ENCODE data around the gene SFT2D1. TPM values are rescaled to one million over a fixed set of nuclear protein-coding genes. Genes with fewer than 3 reads are reported as not detected.

SFT2D1 gene
- total RNA-seq, 1 experiment from 2014 or later = 54.1 TPM

DNA sequence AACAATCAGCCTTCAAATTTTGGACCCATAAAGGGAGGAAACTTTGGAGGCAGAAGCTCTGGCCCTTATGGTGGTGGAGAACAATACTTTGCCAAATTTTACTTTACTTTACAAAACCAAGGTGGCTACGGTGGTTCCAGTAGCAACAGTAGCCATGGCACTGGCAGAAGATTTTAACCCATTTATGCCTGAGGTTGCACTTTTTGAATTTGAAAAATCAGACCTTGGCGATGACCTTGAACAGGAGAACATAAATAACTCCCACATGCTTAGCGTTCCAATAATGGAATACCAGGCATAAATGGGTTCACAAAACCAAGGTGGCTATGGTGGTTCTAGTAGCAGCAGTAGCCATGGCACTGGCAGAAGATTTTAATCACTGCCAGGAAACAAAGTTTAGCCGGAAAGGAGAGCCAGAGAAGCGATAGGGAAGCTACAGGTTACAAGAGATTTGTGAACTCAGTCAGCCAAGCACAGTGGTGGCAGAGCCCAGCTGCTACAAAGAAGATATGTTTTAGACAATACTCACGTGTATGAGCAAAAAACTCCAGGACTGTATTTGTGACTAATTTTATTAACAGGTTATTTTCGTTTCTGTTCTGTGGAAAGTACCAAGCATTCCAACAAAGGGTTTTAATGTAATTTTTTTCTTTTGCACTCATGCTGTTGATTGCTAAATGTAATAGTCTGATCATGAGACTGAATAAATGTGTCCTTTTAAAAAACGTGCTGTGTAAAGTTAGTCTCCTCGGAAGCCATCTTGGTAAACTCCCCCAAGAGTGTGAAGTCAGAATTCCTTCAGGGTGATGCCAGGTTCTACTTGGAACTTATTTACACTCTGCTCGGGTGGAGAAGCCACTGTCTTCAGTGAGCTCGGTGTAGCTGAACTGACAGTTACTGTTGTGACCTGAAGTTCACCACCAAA lies 6.7 kb downstream of the SFT2D1 start:
- Histone ChIP-seq H3K4me3 (ENCODE audit: low read depth in 2 of 2, low read length in 2 of 2) (no peak overlapping the region), H3K9me3 (ENCODE audit: control insufficient read depth, insufficient read depth, low read depth, low read length) (no peaks in the 10 kb centered on the region), H3K27ac (ENCODE audit: low read length) (no peak overlapping the region), H3K4me1 (ENCODE audit: control insufficient read depth, insufficient read depth, low read length) (no peaks in the 10 kb centered on the region), H3K36me3 (ENCODE audit: control insufficient read depth, insufficient read depth, low read length) (no peaks in the 10 kb centered on the region), H3K27me3 (ENCODE audit: control insufficient read depth, insufficient read depth, low read length) (no peaks in the 10 kb centered on the region)
- in situ Hi-C loops (cut with HindIII; ENCODE audit: low pct_unique_long_range_greater_than_20kb, low sequenced_read_pairs) (no loop called here), intact Hi-C loops (cut with micrococcal nuclease; ENCODE audit: unreplicated experiment) (no loop called here)
- POLR2A ChIA-PET = no interaction called here
- CTCF ChIA-PET = interaction anchor here (0.6 kb wide), 1 partner anchor 439 kb away, joined by 7 read pairs; no protein-coding TSS in a partner anchor
- TF ChIP-seq, protein P1, sequence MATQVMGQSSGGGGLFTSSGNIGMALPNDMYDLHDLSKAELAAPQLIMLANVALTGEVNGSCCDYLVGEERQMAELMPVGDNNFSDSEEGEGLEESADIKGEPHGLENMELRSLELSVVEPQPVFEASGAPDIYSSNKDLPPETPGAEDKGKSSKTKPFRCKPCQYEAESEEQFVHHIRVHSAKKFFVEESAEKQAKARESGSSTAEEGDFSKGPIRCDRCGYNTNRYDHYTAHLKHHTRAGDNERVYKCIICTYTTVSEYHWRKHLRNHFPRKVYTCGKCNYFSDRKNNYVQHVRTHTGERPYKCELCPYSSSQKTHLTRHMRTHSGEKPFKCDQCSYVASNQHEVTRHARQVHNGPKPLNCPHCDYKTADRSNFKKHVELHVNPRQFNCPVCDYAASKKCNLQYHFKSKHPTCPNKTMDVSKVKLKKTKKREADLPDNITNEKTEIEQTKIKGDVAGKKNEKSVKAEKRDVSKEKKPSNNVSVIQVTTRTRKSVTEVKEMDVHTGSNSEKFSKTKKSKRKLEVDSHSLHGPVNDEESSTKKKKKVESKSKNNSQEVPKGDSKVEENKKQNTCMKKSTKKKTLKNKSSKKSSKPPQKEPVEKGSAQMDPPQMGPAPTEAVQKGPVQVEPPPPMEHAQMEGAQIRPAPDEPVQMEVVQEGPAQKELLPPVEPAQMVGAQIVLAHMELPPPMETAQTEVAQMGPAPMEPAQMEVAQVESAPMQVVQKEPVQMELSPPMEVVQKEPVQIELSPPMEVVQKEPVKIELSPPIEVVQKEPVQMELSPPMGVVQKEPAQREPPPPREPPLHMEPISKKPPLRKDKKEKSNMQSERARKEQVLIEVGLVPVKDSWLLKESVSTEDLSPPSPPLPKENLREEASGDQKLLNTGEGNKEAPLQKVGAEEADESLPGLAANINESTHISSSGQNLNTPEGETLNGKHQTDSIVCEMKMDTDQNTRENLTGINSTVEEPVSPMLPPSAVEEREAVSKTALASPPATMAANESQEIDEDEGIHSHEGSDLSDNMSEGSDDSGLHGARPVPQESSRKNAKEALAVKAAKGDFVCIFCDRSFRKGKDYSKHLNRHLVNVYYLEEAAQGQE (IDR thresholded peaks at IDR 0.05; ENCODE audit: insufficient read depth in 1 of 2, low read depth in 2 of 2, low read length in 1 of 2) = no peak
- no peak for TF ChIP-seq SIN3A (IDR thresholded peaks at IDR 0.05; ENCODE audit: borderline replicate concordance, insufficient read depth, low read depth, low read length)
- TF ChIP-seq, protein P2, sequence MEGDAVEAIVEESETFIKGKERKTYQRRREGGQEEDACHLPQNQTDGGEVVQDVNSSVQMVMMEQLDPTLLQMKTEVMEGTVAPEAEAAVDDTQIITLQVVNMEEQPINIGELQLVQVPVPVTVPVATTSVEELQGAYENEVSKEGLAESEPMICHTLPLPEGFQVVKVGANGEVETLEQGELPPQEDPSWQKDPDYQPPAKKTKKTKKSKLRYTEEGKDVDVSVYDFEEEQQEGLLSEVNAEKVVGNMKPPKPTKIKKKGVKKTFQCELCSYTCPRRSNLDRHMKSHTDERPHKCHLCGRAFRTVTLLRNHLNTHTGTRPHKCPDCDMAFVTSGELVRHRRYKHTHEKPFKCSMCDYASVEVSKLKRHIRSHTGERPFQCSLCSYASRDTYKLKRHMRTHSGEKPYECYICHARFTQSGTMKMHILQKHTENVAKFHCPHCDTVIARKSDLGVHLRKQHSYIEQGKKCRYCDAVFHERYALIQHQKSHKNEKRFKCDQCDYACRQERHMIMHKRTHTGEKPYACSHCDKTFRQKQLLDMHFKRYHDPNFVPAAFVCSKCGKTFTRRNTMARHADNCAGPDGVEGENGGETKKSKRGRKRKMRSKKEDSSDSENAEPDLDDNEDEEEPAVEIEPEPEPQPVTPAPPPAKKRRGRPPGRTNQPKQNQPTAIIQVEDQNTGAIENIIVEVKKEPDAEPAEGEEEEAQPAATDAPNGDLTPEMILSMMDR (IDR thresholded peaks at IDR 0.05) = no peak
- no peak for TF ChIP-seq TCF7L2 (IDR thresholded peaks at IDR 0.05; ENCODE audit: low read depth, low read length)
- TF ChIP-seq POLR2AphosphoS5 (IDR thresholded peaks at IDR 0.05; ENCODE audit: low read depth, low read length) = no peak
- DNase-seq (ENCODE audit: low read depth, low spot score) = no peak
- no peak for ATAC-seq
- BruUV-seq (replicated peaks) = no TSS peak

DNA sequence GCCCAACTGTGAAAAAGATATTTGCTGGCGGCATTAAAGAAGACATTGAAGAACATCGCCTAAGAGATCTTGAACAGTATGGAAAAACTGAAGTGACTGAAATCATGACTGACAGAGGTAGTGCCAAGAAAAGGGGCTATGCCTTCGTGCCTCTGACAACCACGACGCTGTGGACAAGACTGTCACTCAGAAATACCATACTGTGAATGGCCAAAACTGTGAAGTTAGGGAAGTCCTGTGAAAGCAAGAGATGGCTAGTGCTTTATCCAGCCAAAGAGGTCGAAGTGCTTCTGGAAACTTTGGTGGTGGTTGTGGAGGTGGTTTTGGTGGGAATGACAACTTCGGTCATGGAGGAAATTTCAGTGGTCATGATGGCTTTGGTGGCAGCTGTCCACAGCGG lies 7.5 kb downstream of the SFT2D1 start:
- POLR2A ChIA-PET = no interaction called here
- CTCF ChIA-PET = no interaction called here
- Histone ChIP-seq H3K36me3 (ENCODE audit: control insufficient read depth, insufficient read depth, low read length) (no peaks in the 10 kb centered on the region; the same call in 1 of the 2 replicates), H3K4me1 (ENCODE audit: control insufficient read depth, insufficient read depth, low read length) (no peaks in the 10 kb centered on the region), H3K4me3 (ENCODE audit: low read depth in 2 of 2, low read length in 2 of 2) (no peak overlapping the region), H3K27ac (ENCODE audit: low read length) (no peak overlapping the region), H3K27me3 (ENCODE audit: control insufficient read depth, insufficient read depth, low read length) (no peaks in the 10 kb centered on the region), H3K9me3 (ENCODE audit: control insufficient read depth, insufficient read depth, low read depth, low read length) (no peaks in the 10 kb centered on the region)
- no peak for TF ChIP-seq TCF7L2 (IDR thresholded peaks at IDR 0.05; ENCODE audit: low read depth, low read length)
- no peak for TF ChIP-seq SIN3A (IDR thresholded peaks at IDR 0.05; ENCODE audit: borderline replicate concordance, insufficient read depth, low read depth, low read length)
- TF ChIP-seq, protein P2 (IDR thresholded peaks at IDR 0.05) = no peak
- intact Hi-C loops (cut with micrococcal nuclease; ENCODE audit: unreplicated experiment) (no loop called here), in situ Hi-C loops (cut with HindIII; ENCODE audit: low pct_unique_long_range_greater_than_20kb, low sequenced_read_pairs) (no loop called here)
- DNase-seq (ENCODE audit: low read depth, low spot score) (no peak), ATAC-seq (no peak)
- no TSS peak for BruUV-seq (replicated peaks)

Measured in Panc1 (cell line).